GM13977 (cell line): ENCODE measurements around the gene CALU.

Source experiments
- DNase-seq: peaks from one replicate; pipeline ENCODE4 v3.0.0; 2012; ENCODE audit warnings: low spot score
- CTCF ChIP-seq: IDR thresholded peaks from 2 replicates; pipeline ENCODE4 v1.5.1; 2012; ENCODE audit warnings: mild to moderate bottlenecking, control low read depth; ENCODE audit not compliant: insufficient read depth; ENCODE audit errors: extremely low read depth, missing control alignments
- in situ Hi-C: fragments of 300-500 bp; cut with MboI; formaldehyde crosslinking; loops from one replicate; pipeline ENCODE4 v1.12.0; 2022; ENCODE audit warnings: low sequenced_read_pairs, low pct_unique_long_range_greater_than_20kb, mixed read lengths, inconsistent platforms; ENCODE audit not compliant: unreplicated experiment

The CALU gene

GRCh38 chr7:128729494-128729893 lies 9.7 kb upstream of the CALU start:
- TF ChIP-seq CTCF = no peak
- in situ Hi-C loops = no loop called here
- DNase-seq = no peak

GRCh38 chr7:128731184-128731583 lies 8.0 kb upstream of the CALU start:
- DNase-seq = no peak
- TF ChIP-seq CTCF = no peak
- in situ Hi-C loops = no loop called here

- no peak for DNase-seq
- in situ Hi-C loops = no loop called here
- TF ChIP-seq CTCF = no peak
These were observed 6.5 kb upstream of the CALU start for GRCh38 chr7:128732521-128733277.

GRCh38 chr7:128733278-128733645 lies 5.9 kb upstream of the CALU start:
- TF ChIP-seq CTCF = no peak
- in situ Hi-C loops = no loop called here
- no peak for DNase-seq

GRCh38 chr7:128734890-128735289 lies 4.3 kb upstream of the CALU start:
- in situ Hi-C loops = no loop called here
- TF ChIP-seq CTCF = no peak

GRCh38 chr7:128735436-128735835 lies 3.7 kb upstream of the CALU start:
- DNase-seq = no peak
- no peak for TF ChIP-seq CTCF
- in situ Hi-C loops = no loop called here

More at GRCh38 chr7:128734890-128735289, 4.3 kb upstream of the CALU start:
- DNase-seq = no peak

GRCh38 chr7:128737441-128737840 lies 1.7 kb upstream of the CALU start:
- in situ Hi-C loops = no loop called here
- TF ChIP-seq CTCF = no peak
- no peak for DNase-seq
